Right lobe of liver (tissue), 6 donors: ENCODE results near the gene KRT17. TPM values are rescaled to one million over a fixed set of nuclear protein-coding genes. Genes with fewer than 3 reads are reported as not detected.
"Not testable (repeated sequence)": the region's sequence is repeated elsewhere in the genome, so short reads cannot be mapped to it uniquely, and the experiment has no call there.

Source experiments
- ATAC-seq, 4 donors: fragments of 200-7000 bp; cut with Tn5 transposase; one replicate each; pipeline ENCODE4 v1.9.1; 2020; ENCODE audit warnings: mild to moderate bottlenecking in 4 of 4, moderate library complexity in 4 of 4
- DNase-seq, 3 donors: peaks; one replicate each; pipeline ENCODE4 v3.0.0-alpha.2; 2020
- H3K27ac ChIP-seq, 3 donors: fragments of 200-600 bp; one replicate each; pipeline ENCODE4 v1.8.0; 2022
- H3K27me3 ChIP-seq, 2 donors: fragments of 200-600 bp; one replicate each; pipeline ENCODE4 v1.8.0; 2022
- H3K36me3 ChIP-seq, 4 donors: fragments of 200-600 bp; sonication (generic) in 1 of 4; one replicate each; pipeline versions ENCODE4 v1.5.1 to v1.8.0; 2017 to 2022; ENCODE audit warnings: control low read depth in 1 of 4
- H3K4me1 ChIP-seq, 4 donors: fragments of 200-600 bp; sonication (generic) in 1 of 4; one replicate each; pipeline versions ENCODE4 v1.5.1 to v1.8.0; 2017 to 2022; ENCODE audit warnings: control low read depth in 1 of 4
- H3K4me3 ChIP-seq, 3 donors: fragments of 200-600 bp; one replicate each; pipeline ENCODE4 v1.8.0; 2022
- H3K9me3 ChIP-seq, 4 donors: fragments of 200-600 bp; sonication (generic) in 1 of 4; one replicate each; pipeline versions ENCODE4 v1.5.1 to v1.8.0; 2017 to 2022; ENCODE audit warnings: control low read depth in 1 of 4
- POLR2A ChIP-seq: fragments of 450-650 bp; IDR thresholded peaks from one replicate; pipeline ENCODE4 v1.6.1; 2017; ENCODE audit warnings: antibody characterized with exemption, mild to moderate bottlenecking
- WGBS: methylation state at CpG from one replicate; pipeline ENCODE4 v1.1.6; 2018; ENCODE audit warnings: low coverage, low lambda C conversion rate; ENCODE audit not compliant: insufficient coverage; ENCODE audit errors: missing lambda C conversion rate; 5-methylcytosine and 5-hydroxymethylcytosine counted together
- intact Hi-C, 2 donors: fragments of 100-400 bp; cut with DNase I; formaldehyde crosslinking; loops; one replicate each; pipeline versions ENCODE4 v1.11.2 to v1.14.1; 2022
- total RNA-seq, 6 experiments: library from RNA; depleted of rRNA in 2 of 6; stranded (reverse); fragments of >200 nt in 2 of 6; fragmentation: NEBNext Ultra II Directional in 3 of 6; extraction: Animal tissue kit (Norgen Biotek cat#: 25700) in 3 of 6; gene quantifications; one replicate each; pipeline versions ENCODE4 v1.1.0 to v1.2.4, GENCODE V29; 2016 to 2023
- TF ChIP-seq, protein P1 (sequence below), 4 donors: fragments of 200-600 bp in 3 of 4; fragments of 450-650 bp in 1 of 4; IDR thresholded peaks; one replicate each; pipeline versions ENCODE4 v1.5.1 to v1.8.0; 2016 to 2022; ENCODE audit warnings: antibody characterized with exemption in 4 of 4, mild to moderate bottlenecking in 2 of 4
- donor health status: DM: no; HTN: yes; CAD: no.
- donor health status: DM: no; HTN: no; CAD: no.
- donor health status: DM: no; HTN: no; CAD: no.
- donor health status: DM: no; HTN: yes; CAD: no.
- donor health status: DM: no; HTN: yes; CAD: no.

The KRT17 gene
- total RNA-seq, 6 experiments from 2014 or later: not detected

DNA sequence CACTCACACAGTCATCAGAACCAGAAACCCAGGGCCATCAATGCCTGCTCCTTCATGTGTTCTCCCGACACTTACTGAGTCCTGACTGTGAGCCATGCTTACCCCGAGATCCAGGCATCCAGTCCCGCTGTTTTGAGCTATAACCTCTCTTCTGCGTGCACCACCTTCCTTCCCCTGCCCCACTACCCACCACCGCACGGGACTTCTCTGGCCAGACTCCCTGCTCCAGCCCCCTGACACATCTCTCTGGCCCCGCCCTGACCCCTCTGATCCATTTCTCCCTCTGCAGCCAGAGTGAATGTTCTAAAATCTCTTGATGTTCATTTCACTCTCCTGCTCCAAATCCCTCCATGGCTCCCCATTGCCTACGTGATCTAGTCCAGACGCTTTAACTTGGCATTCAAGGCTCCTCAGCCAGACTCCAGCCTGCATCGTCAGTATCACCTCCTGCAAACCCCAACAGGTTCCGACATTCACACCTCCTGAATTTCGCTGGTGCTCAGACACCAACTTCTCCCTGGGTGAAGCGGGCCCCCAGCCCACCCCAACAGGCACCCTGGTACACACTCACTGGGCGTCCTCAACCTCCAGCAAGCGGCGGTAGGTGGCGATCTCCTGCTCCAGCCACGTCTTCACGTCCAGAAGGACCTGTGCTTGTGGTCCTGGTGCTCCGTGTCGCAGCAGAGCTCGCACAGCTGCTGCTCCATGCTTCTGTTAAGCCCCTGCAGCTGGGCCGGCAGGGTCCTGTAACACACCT is 3.1 kb upstream of the KRT17 start:
- TF ChIP-seq, protein P1, sequence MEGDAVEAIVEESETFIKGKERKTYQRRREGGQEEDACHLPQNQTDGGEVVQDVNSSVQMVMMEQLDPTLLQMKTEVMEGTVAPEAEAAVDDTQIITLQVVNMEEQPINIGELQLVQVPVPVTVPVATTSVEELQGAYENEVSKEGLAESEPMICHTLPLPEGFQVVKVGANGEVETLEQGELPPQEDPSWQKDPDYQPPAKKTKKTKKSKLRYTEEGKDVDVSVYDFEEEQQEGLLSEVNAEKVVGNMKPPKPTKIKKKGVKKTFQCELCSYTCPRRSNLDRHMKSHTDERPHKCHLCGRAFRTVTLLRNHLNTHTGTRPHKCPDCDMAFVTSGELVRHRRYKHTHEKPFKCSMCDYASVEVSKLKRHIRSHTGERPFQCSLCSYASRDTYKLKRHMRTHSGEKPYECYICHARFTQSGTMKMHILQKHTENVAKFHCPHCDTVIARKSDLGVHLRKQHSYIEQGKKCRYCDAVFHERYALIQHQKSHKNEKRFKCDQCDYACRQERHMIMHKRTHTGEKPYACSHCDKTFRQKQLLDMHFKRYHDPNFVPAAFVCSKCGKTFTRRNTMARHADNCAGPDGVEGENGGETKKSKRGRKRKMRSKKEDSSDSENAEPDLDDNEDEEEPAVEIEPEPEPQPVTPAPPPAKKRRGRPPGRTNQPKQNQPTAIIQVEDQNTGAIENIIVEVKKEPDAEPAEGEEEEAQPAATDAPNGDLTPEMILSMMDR (IDR thresholded peaks at IDR 0.05): no peak
- TF ChIP-seq POLR2A: no peak
- 73% methylated on average over 7 of the region's 23 CpGs for WGBS
- no peaks in the 10 kb centered on the region for H3K4me1 ChIP-seq
- no peak overlapping the region for H3K27ac ChIP-seq
- H3K9me3 ChIP-seq: no peaks in the 10 kb centered on the region
- no peak overlapping the region for H3K4me3 ChIP-seq
- ATAC-seq (no peak), DNase-seq (peak in 1 of 3 donors; percentile 46)
- H3K36me3 ChIP-seq: no peaks in the 10 kb centered on the region
- H3K27me3 ChIP-seq: no peaks in the 10 kb centered on the region
- intact Hi-C loops: no loop called here

DNA sequence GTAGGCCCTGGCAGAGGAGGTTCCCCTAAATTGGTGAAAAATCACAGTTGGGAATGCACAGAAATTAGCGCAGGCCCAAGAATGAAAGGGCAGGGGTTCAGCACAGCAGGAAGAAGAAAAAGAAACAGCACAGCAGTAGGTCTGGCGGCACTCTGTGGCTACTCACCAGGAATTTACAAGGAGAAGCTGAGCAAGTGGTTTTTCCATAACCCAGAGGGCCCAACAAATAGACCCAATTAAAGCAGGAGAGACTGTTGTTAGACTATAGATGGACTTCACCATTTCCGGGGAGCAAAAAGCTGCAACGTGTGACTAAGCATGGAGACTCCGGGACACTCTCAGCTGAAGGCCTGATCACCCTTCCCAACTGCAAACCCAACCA is 2.5 kb upstream of the KRT17 start:
- H3K9me3 ChIP-seq, H3K4me1 ChIP-seq, H3K27ac ChIP-seq, DNase-seq, intact Hi-C loops, H3K36me3 ChIP-seq, H3K4me3 ChIP-seq, H3K27me3 ChIP-seq, ATAC-seq: not testable (repeated sequence)
- 76% methylated on average over 3 of the region's 5 CpGs for WGBS

DNA sequence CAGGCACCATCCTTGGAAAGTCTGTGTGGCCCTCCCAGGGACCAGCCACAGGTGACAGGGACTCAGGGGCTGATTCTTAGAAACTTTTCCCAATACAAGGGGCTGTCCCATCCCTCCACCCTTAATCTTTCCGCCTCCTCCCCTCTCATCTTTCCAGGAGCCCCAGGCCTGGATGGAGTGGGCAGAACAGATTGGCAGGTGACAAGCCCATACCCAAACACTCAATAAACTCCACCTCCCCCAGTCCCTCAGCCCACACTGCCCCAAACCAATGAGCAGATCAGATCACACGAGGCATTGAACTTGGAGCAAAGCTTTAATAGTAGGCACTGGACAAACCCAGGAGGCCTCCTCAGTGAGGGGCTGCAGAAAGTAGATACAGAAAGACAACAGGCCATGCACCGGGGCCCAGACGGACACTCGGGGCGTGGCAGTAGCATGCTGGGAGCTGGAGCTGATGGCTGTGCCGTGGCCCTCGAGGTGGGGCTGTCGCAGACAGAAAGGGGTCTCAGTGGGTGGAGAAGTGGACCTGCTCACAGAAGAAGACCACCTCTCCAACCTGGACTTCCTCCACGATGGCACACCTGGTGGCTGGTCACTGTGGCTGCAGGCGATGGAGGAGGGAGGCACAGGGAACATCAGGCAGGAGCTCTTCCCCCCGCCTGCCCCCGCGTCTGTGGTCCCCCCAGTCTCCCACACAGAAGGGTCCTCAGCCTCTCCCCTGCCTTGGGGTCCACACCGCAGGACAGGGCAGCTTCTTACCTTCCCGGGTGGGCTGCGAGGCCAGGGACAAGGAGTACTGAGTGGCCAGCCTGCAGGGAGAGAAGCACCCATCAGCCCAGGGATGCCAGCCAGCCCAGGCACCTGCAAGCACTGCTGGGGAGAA is 1.9 kb upstream of the KRT17 start:
- H3K27me3 ChIP-seq, intact Hi-C loops, H3K9me3 ChIP-seq, H3K36me3 ChIP-seq, ATAC-seq, H3K4me3 ChIP-seq, DNase-seq, H3K4me1 ChIP-seq, H3K27ac ChIP-seq: not testable (repeated sequence)
- 76% methylated on average over 8 of the region's 17 CpGs for WGBS

DNA sequence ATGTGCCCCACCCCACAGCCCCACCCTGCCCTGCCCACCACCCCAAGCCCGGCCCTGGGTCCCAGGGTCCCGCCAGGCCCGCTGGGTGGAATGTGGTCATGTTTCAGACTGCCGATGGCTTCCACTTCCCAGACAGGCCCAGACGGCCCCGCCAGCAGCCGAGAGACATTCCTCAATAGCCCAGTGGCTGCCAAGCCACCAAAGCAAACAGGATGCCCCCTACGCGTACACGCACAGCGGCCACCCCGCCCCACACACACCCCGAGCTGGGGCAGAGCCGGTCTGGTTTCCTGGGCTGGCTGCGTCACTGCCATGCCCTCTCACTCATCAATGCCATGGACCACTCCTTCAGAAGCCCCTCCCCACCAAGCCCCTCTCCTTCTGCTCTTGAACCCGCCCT is 1.2 kb upstream of the KRT17 start:
- no peaks in the 10 kb centered on the region for H3K27me3 ChIP-seq
- WGBS: no CpG with 5 or more reads among the region's 16 CpGs
- no peak for ATAC-seq
- intact Hi-C loops: no loop called here
- no peak overlapping the region for H3K27ac ChIP-seq
- no peaks in the 10 kb centered on the region for H3K36me3 ChIP-seq
- no peak overlapping the region for H3K4me3 ChIP-seq
- no peak for DNase-seq
- no peak for TF ChIP-seq POLR2A
- TF ChIP-seq, protein P1 (IDR thresholded peaks at IDR 0.05): no peak
- H3K9me3 ChIP-seq: no peaks in the 10 kb centered on the region
- no peaks in the 10 kb centered on the region for H3K4me1 ChIP-seq

DNA sequence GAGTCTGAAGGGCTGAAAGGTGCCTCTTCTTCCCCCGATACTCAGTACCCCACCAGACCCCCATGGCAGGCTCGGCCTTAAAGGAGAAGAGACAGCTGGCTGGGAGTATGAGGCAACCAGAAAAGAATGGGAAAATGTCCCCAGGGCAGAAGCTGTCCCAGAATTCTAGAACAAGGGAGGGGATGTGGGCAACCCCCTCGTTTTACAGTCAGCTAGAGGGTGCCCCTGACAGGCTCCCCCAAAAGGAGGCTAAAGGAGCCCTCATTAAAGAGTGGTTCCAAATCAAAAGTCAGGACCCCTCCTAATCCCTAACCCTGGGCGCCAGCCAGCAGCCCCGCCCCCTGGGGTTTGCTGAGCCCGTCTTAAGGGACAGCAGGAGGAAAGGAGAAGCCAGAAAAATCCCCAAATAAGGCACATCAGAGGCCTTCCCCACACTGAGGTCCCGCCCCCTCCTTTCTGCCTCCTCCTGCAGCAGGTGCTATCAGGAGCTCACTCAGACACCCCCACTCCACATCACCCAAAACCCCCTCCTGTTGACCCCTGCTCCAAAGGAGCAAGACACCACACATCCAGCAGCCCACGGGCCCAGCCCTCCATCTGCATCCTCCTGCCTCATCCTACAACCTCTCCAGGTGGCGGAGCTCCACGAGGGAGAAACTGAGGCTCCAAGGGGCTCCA is 1.1 kb downstream of the KRT17 start:
- H3K27ac ChIP-seq, H3K9me3 ChIP-seq, H3K36me3 ChIP-seq, H3K4me1 ChIP-seq, ATAC-seq, intact Hi-C loops, H3K4me3 ChIP-seq, H3K27me3 ChIP-seq: not testable (repeated sequence)
- WGBS: 58% methylated on average over 7 of the region's 10 CpGs
- peak in 1 of 3 donors; percentile 23 for DNase-seq

DNA sequence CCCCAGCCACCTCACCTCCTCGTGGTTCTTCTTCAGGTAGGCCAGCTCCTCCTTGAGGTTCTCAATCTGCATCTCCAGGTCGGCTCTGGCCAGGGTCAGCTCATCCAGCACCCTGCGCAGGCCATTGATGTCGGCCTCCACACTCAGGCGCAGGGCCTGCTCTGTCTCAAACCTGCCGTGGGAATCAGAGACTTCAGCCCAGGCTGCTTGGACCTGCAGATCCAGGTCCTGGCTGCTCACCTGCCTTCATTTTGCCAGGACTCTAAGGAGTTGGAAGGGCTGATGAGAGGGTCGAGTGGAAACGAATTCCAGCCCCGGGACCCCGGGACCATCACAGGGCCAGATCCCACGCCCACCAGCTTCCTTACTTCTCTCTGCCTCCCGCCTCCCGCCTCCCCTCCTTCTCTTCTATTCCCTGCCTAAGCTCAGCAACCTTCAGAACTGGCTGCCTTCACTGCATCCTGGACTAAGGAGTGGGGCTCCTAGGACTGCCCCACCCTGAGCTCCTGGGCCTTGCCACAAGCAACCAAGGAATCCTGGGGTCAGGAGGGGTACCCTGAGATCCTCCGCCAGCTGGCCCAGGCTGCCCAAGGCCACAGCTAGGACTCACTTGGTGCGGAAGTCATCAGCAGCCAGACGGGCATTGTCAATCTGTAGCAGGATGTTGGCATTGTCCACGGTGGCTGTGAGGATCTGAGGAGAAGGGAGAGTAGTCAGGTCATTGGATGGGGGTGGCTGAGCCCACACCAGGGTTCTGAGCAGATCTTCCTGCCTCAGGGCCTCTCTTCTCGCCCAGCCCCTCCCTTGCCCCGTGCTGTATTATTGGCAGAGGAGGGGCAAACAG is 1.8 kb downstream of the KRT17 start:
- intact Hi-C loops, ATAC-seq, H3K27ac ChIP-seq, H3K36me3 ChIP-seq, H3K4me1 ChIP-seq, H3K27me3 ChIP-seq, H3K9me3 ChIP-seq, H3K4me3 ChIP-seq: not testable (repeated sequence)
- WGBS: 59% methylated on average over 9 of the region's 19 CpGs
- peak in 1 of 3 donors; percentile 29 for DNase-seq
